ENCODE data around the gene LRRC59.

The LRRC59 gene

GRCh38 chr17:50397111-50397918 is at the start of gene LRRC59:
LRRC59 (minus strand) TSS chr17:50397523; CDS start chr17:50397317, 206 bp downstream.
- TF ChIP-seq CTCF (IDR thresholded peaks at IDR 0.05; ENCODE audit: borderline replicate concordance, insufficient read depth, low read depth, low read length), result peak; percentile 100
- peak within 1 kb of the TSS; percentile 77 for H3K4me3 ChIP-seq (ENCODE audit: low read depth, low read length)

- no peak overlapping the region for H3K4me3 ChIP-seq (ENCODE audit: low read depth, low read length)
- TF ChIP-seq CTCF (IDR thresholded peaks at IDR 0.05; ENCODE audit: borderline replicate concordance, insufficient read depth, low read depth, low read length), result no peak
These were observed 48.5 kb upstream of the LRRC59 start for GRCh38 chr17:50445730-50446325.

GRCh38 chr17:50444841-50445715 is 47.8 kb upstream of the LRRC59 start:
- no peak for TF ChIP-seq CTCF (IDR thresholded peaks at IDR 0.05; ENCODE audit: borderline replicate concordance, insufficient read depth, low read depth, low read length)
- H3K4me3 ChIP-seq (ENCODE audit: low read depth, low read length), result no peak overlapping the region

- no peak overlapping the region for H3K4me3 ChIP-seq (ENCODE audit: low read depth, low read length)
- no peak for TF ChIP-seq CTCF (IDR thresholded peaks at IDR 0.05; ENCODE audit: borderline replicate concordance, insufficient read depth, low read depth, low read length)
These were observed 46.2 kb upstream of the LRRC59 start for GRCh38 chr17:50443505-50443974.

- TF ChIP-seq CTCF (IDR thresholded peaks at IDR 0.05; ENCODE audit: borderline replicate concordance, insufficient read depth, low read depth, low read length), result no peak
- no peak overlapping the region for H3K4me3 ChIP-seq (ENCODE audit: low read depth, low read length)
These were observed 43.8 kb upstream of the LRRC59 start for GRCh38 chr17:50440838-50441829.

All from GM12875 (cell line).